ENCODE measurements around the gene FAM184A. TPM values are rescaled to one million over a fixed set of nuclear protein-coding genes. Genes with fewer than 3 reads are reported as not detected.

Gene FAM184A
- total and polyA plus RNA-seq, 2 of the 13 experiments (the other 11 are each of a cell fraction or from before 2014, with no cell fraction given) = 7.0 to 18.0 TPM

DNA sequence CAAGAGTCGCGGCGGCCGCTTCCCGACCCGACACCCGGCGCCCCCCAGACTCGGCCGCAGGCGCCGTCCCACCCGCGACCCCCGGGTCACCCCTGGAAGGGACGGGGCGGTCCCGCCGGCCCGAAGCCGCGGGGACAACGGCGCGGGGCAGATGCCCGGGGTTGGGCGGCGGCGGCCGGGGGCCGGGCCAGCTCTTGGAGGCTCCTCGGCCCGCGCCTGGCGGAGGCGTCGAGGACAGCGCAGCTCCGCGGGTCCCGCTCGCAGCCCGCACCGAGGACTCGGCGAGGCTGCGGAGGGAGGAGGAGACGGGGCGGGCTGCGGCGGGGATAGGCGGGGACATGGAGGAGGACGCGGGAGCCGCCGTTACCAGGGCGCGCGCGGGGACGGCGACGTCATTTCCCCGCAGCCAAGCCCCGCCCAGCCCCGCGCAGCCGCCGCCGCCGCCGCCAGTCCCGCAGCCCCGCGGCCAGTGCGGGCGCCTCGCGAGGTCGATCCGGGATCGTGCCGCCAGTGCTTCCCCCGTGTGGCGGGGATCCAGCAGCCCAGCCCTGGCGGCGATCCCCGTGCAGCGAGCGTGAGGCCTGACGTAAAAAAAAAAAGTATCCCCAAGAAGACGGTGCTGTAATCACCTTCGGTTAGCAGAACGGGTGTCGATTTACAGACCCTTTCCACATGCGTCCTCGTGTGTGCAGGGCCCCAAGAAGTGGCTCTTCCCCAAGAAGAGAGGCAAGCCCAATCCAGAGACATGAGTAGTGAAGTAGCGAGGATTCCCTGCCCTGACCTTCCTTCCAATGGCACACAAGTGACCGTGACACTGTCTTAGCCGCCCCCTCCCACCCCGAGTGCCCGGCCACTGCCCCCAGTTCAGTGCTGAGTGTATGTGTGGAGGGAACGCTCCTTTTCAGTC, at the start of gene FAM184A (continued):
- TF ChIP-seq NR3C1 (CRISPR knock-in tag; IDR thresholded peaks at IDR 0.05) (no peak), RNF2 (conservative IDR thresholded peaks at IDR 0.05; ENCODE audit: low read depth) (peak; percentile 85; the same call in 1 of the 2 replicates), NFKBIZ (CRISPR knock-in tag; IDR thresholded peaks at IDR 0.05) (peak; percentile 72; the same call in 1 of the 2 replicates), GTF3A (CRISPR knock-in tag; conservative IDR thresholded peaks at IDR 0.05) (no peak), ZNF224 (CRISPR knock-in tag; IDR thresholded peaks at IDR 0.05) (0 out of 2 replicates have a peak, but pooled peaks have one; percentile 61), KDM1A (CRISPR knock-in tag; IDR thresholded peaks at IDR 0.05) (peak; percentile 5; the same call in 1 of the 2 replicates), YEATS2 (CRISPR knock-in tag; IDR thresholded peaks at IDR 0.05; ENCODE audit: borderline replicate concordance) (peak; percentile 49; the same call in 1 of the 2 replicates), ZFYVE20 (CRISPR knock-in tag; IDR thresholded peaks at IDR 0.05; ENCODE audit: borderline replicate concordance, low read depth) (no peak), ZFP36L1 (CRISPR knock-in tag; IDR thresholded peaks at IDR 0.05) (no peak), FOXK2 (IDR thresholded peaks at IDR 0.05) (no peak), NCOA1 (CRISPR knock-in tag; IDR thresholded peaks at IDR 0.05) (no peak), ZNF567 (CRISPR knock-in tag; IDR thresholded peaks at IDR 0.05; ENCODE audit: borderline replicate concordance) (peak; percentile 52), ZFAT (CRISPR knock-in tag; conservative IDR thresholded peaks at IDR 0.05) (no peak), CBX2 (IDR thresholded peaks at IDR 0.05; ENCODE audit: low read depth, low read length) (no peak), CBX2 (CRISPR knock-in tag; IDR thresholded peaks at IDR 0.05; ENCODE audit: low read depth) (no peak), KLF12 (CRISPR knock-in tag; IDR thresholded peaks at IDR 0.05; ENCODE audit: borderline replicate concordance) (peak; percentile 44)
- TF ChIP-seq, protein P1, sequence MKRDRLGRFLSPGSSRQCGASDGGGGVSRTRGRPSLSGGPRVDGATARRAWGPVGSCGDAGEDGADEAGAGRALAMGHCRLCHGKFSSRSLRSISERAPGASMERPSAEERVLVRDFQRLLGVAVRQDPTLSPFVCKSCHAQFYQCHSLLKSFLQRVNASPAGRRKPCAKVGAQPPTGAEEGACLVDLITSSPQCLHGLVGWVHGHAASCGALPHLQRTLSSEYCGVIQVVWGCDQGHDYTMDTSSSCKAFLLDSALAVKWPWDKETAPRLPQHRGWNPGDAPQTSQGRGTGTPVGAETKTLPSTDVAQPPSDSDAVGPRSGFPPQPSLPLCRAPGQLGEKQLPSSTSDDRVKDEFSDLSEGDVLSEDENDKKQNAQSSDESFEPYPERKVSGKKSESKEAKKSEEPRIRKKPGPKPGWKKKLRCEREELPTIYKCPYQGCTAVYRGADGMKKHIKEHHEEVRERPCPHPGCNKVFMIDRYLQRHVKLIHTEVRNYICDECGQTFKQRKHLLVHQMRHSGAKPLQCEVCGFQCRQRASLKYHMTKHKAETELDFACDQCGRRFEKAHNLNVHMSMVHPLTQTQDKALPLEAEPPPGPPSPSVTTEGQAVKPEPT (CRISPR knock-in tag; IDR thresholded peaks at IDR 0.05; ENCODE audit: low read depth) = 0 out of 2 replicates have a peak, but pooled peaks have one; percentile 17
- TF ChIP-seq, protein P2, sequence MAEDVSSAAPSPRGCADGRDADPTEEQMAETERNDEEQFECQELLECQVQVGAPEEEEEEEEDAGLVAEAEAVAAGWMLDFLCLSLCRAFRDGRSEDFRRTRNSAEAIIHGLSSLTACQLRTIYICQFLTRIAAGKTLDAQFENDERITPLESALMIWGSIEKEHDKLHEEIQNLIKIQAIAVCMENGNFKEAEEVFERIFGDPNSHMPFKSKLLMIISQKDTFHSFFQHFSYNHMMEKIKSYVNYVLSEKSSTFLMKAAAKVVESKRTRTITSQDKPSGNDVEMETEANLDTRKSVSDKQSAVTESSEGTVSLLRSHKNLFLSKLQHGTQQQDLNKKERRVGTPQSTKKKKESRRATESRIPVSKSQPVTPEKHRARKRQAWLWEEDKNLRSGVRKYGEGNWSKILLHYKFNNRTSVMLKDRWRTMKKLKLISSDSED (CRISPR knock-in tag; IDR thresholded peaks at IDR 0.05) = no peak
- TF ChIP-seq, protein P3, sequence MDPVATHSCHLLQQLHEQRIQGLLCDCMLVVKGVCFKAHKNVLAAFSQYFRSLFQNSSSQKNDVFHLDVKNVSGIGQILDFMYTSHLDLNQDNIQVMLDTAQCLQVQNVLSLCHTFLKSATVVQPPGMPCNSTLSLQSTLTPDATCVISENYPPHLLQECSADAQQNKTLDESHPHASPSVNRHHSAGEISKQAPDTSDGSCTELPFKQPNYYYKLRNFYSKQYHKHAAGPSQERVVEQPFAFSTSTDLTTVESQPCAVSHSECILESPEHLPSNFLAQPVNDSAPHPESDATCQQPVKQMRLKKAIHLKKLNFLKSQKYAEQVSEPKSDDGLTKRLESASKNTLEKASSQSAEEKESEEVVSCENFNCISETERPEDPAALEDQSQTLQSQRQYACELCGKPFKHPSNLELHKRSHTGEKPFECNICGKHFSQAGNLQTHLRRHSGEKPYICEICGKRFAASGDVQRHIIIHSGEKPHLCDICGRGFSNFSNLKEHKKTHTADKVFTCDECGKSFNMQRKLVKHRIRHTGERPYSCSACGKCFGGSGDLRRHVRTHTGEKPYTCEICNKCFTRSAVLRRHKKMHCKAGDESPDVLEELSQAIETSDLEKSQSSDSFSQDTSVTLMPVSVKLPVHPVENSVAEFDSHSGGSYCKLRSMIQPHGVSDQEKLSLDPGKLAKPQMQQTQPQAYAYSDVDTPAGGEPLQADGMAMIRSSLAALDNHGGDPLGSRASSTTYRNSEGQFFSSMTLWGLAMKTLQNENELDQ (CRISPR knock-in tag; IDR thresholded peaks at IDR 0.05; ENCODE audit: borderline replicate concordance) = no peak
- TF ChIP-seq, protein P4, sequence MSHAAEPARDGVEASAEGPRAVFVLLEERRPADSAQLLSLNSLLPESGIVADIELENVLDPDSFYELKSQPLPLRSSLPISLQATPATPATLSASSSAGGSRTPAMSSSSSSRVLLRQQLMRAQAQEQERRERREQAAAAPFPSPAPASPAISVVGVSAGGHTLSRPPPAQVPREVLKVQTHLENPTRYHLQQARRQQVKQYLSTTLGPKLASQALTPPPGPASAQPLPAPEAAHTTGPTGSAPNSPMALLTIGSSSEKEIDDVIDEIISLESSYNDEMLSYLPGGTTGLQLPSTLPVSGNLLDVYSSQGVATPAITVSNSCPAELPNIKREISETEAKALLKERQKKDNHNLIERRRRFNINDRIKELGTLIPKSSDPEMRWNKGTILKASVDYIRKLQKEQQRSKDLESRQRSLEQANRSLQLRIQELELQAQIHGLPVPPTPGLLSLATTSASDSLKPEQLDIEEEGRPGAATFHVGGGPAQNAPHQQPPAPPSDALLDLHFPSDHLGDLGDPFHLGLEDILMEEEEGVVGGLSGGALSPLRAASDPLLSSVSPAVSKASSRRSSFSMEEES (CRISPR knock-in tag; IDR thresholded peaks at IDR 0.05) = peak; percentile 59
- TF ChIP-seq, protein P5, sequence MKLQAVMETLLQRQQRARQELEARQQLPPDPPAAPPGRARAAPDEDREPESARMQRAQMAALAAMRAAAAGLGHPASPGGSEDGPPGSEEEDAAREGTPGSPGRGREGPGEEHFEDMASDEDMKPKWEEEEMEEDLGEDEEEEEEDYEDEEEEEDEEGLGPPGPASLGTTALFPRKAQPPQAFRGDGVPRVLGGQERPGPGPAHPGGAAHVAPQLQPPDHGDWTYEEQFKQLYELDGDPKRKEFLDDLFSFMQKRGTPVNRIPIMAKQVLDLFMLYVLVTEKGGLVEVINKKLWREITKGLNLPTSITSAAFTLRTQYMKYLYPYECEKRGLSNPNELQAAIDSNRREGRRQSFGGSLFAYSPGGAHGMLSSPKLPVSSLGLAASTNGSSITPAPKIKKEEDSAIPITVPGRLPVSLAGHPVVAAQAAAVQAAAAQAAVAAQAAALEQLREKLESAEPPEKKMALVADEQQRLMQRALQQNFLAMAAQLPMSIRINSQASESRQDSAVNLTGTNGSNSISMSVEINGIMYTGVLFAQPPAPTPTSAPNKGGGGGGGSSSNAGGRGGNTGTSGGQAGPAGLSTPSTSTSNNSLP (IDR thresholded peaks at IDR 0.05; ENCODE audit: low read depth, low read length) = 0 out of 2 replicates have a peak, but pooled peaks have one; percentile 29
